Endothelial cell of umbilical vein (primary cell): ENCODE measurements around the gene LOXHD1. TPM values are rescaled to one million over a fixed set of nuclear protein-coding genes. Genes with fewer than 3 reads are reported as not detected.

Source experiments
- BruUV-seq: library from RNA; stranded (reverse); fragments of 400-500 nt; replicated peaks from 2 replicates; lab custom pipeline; 2021; lab: Mats Ljungman, UMichigan
- CTCF ChIA-PET: fragments of 300-600, 350-600 bp; sonication (Branson Sonifier 250); formaldehyde crosslinking; loops from one replicate; lab custom pipeline; 2021; ENCODE audit warnings: antibody characterized with exemption, inconsistent platforms; lab: Charles Lee
- POLR2A ChIA-PET: fragments of 300-600, 350-600 bp; sonication (Branson Sonifier 250); formaldehyde crosslinking; loops from one replicate; lab custom pipeline; 2021; ENCODE audit warnings: antibody characterized with exemption, inconsistent platforms; lab: Charles Lee
- DNase-seq: peaks from one replicate; pipeline ENCODE4 v3.0.0-alpha.2; 2011; ENCODE audit warnings: low read depth, low spot score
- FAIRE-seq: peaks from 2 replicates; lab custom pipeline; 2011; peaks lifted over from hg19 to GRCh38; lab: Jason Lieb, UNC
- H2AFZ ChIP-seq: 2 replicates; pipeline ENCODE4 v1.6.0; 2012; ENCODE audit warnings: low read depth, low read length, control low read depth, inconsistent platforms
- H3K27ac ChIP-seq: 2 replicates; pipeline ENCODE4 v1.5.1; 2011; ENCODE audit warnings: low read depth, mild to moderate bottlenecking, control low read depth, low read length, moderate library complexity; ENCODE audit not compliant: insufficient read depth
- H3K27me3 ChIP-seq, 2 experiments: 2 replicates each; pipeline versions ENCODE4 v1.6.0 to v1.6.1; 2011; ENCODE audit warnings: low read length in 2 of 2, mixed read lengths in 1 of 2; ENCODE audit not compliant: control insufficient read depth in 2 of 2, insufficient read depth in 2 of 2
- H3K36me3 ChIP-seq, 2 experiments: 2 replicates in 1 of 2; 3 replicates in 1 of 2; pipeline ENCODE4 v1.5.1; 2011; ENCODE audit warnings: low read length in 2 of 2, mild to moderate bottlenecking in 1 of 2, moderate library complexity in 1 of 2; ENCODE audit not compliant: control insufficient read depth in 2 of 2, insufficient read depth in 2 of 2; ENCODE audit errors: extremely low read depth in 1 of 2
- H3K4me1 ChIP-seq: 3 replicates; pipeline ENCODE4 v1.5.1; 2011; ENCODE audit warnings: mild to moderate bottlenecking, low read length; ENCODE audit not compliant: control insufficient read depth, insufficient read depth; ENCODE audit errors: extremely low read depth
- H3K4me2 ChIP-seq: 2 replicates; pipeline ENCODE4 v1.6.1; 2011; ENCODE audit warnings: low read length, control low read depth, mixed read lengths; ENCODE audit not compliant: insufficient read depth
- H3K4me3 ChIP-seq, 3 experiments: fragments of 200-600 bp in 1 of 3; sonication (generic), shearing (Covaris generic) in 1 of 3; replicated peaks in 1 of 3; 2 replicates each; pipeline ENCODE4 v1.5.1; 2011 to 2016; ENCODE audit warnings: control low read depth in 3 of 3, low read length in 3 of 3, mild to moderate bottlenecking in 2 of 3, inconsistent platforms in 1 of 3, low read depth in 1 of 3, moderate library complexity in 1 of 3; ENCODE audit not compliant: insufficient read depth in 1 of 3
- H3K79me2 ChIP-seq: 2 replicates; pipeline ENCODE4 v1.6.0; 2012; ENCODE audit warnings: low read length, inconsistent platforms; ENCODE audit not compliant: control insufficient read depth, insufficient read depth
- H3K9ac ChIP-seq: replicated peaks from 2 replicates; pipeline ENCODE3; 2011; ENCODE audit warnings: low read length, control low read depth; ENCODE audit not compliant: insufficient read depth; ENCODE audit errors: extremely low read depth
- H3K9me1 ChIP-seq: replicated peaks from 3 replicates; pipeline ENCODE4 v1.6.0; 2011; ENCODE audit warnings: mild to moderate bottlenecking, low read length; ENCODE audit not compliant: control insufficient read depth, insufficient read depth; ENCODE audit errors: extremely low read depth
- H3K9me3 ChIP-seq: replicated peaks from 2 replicates; pipeline ENCODE4 v1.5.1; 2012; ENCODE audit warnings: low read length, inconsistent platforms; ENCODE audit not compliant: control insufficient read depth, insufficient read depth
- H4K20me1 ChIP-seq: replicated peaks from 2 replicates; pipeline ENCODE3; 2011; ENCODE audit warnings: mild to moderate bottlenecking, low read length; ENCODE audit not compliant: control insufficient read depth, insufficient read depth; ENCODE audit errors: extremely low read depth
- CTCF ChIP-seq, 2 donors: IDR thresholded peaks; 1 replicate in 1 of 2; 2 replicates in 1 of 2; pipeline ENCODE4 v1.5.1; 2011; ENCODE audit warnings: low read length in 2 of 2, mild to moderate bottlenecking in 2 of 2, moderate library complexity in 2 of 2, control low read depth in 1 of 2, inconsistent platforms in 1 of 2, low read depth in 1 of 2; ENCODE audit not compliant: insufficient read depth in 1 of 2; ENCODE audit errors: extremely low read depth in 1 of 2
- EZH2 ChIP-seq: IDR thresholded peaks from 2 replicates; pipeline ENCODE4 v1.6.1; 2012; ENCODE audit warnings: borderline replicate concordance, low read depth, mild to moderate bottlenecking, moderate library complexity, low read length, inconsistent platforms; ENCODE audit not compliant: severe bottlenecking
- FOS ChIP-seq: IDR thresholded peaks from 2 replicates; pipeline ENCODE4 v1.6.1; 2011; ENCODE audit warnings: mild to moderate bottlenecking, low read length, moderate library complexity, borderline replicate concordance; ENCODE audit not compliant: insufficient read depth
- GATA2 ChIP-seq: IDR thresholded peaks from 2 replicates; pipeline ENCODE4 v1.7.0; 2011; ENCODE audit warnings: low read depth, mild to moderate bottlenecking, moderate library complexity, mixed read lengths, low read length; ENCODE audit not compliant: insufficient read length, insufficient read depth
- JUN ChIP-seq: IDR thresholded peaks from 2 replicates; pipeline ENCODE4 v1.6.1; 2011; ENCODE audit warnings: borderline replicate concordance, low read depth; ENCODE audit not compliant: insufficient read length, insufficient read depth
- MAX ChIP-seq: IDR thresholded peaks from 2 replicates; pipeline ENCODE4 v1.6.1; 2011; ENCODE audit not compliant: insufficient read depth, insufficient read length
- MYC ChIP-seq: IDR thresholded peaks from one replicate; pipeline ENCODE4 v1.6.1; 2011; ENCODE audit warnings: mild to moderate bottlenecking, low read depth, low read length
- POLR2A ChIP-seq: IDR thresholded peaks from 2 replicates; pipeline ENCODE4 v1.6.1; 2012; ENCODE audit warnings: low read depth, mild to moderate bottlenecking, control low read depth, low read length
- POLR2AphosphoS5 ChIP-seq: IDR thresholded peaks from 2 replicates; pipeline ENCODE4 v1.6.1; 2012; ENCODE audit warnings: low read depth, mild to moderate bottlenecking, control low read depth, low read length, moderate library complexity; ENCODE audit not compliant: insufficient read depth
- dilution Hi-C: fragments of 300-500 bp; cut with MboI; formaldehyde crosslinking; loops from one replicate; pipeline ENCODE4 v1.15.0; 2019; ENCODE audit warnings: low sequenced_read_pairs; ENCODE audit not compliant: extremely low pct_ligation_motif_present
- intact Hi-C: fragments of 100-400 bp; cut with micrococcal nuclease; formaldehyde crosslinking; loops from one replicate; pipeline ENCODE4 v1.10.0; 2022
- polyA plus RNA-seq, 4 experiments: library from polyadenylated mRNA; depleted of rRNA in 3 of 4; stranded (reverse) in 3 of 4; unstranded in 1 of 4; fragments of >200 nt; gene quantifications; 2 replicates each; pipeline versions ENCODE4 v1.2.1 to v1.2.3, GENCODE V29; 2011 to 2012; ENCODE audit warnings: missing spikeins in 1 of 4
- total RNA-seq: library from RNA; stranded (reverse); gene quantifications from 2 replicates; pipeline ENCODE4 v1.2.3, GENCODE V29; 2021

LOXHD1 gene
- total and polyA plus RNA-seq, 2 donors (not counting 3 experiments of a cell fraction or from before 2014, with no cell fraction given): not detected

GRCh38 chr18:46565256-46565655 lies 91.8 kb downstream of the LOXHD1 start:
- TF ChIP-seq POLR2AphosphoS5 (no peak), CTCF (IDR thresholded peaks at IDR 0.05; ENCODE audit: extremely low read depth in 1 of 2, insufficient read depth in 1 of 2, low read depth in 1 of 2, low read length in 2 of 2) (no peak), MAX (no peak), JUN (no peak), FOS (no peak), MYC (no peak), EZH2 (no peak), POLR2A (no peak), GATA2 (no peak)
- no peaks in the 10 kb centered on the region for H3K79me2 ChIP-seq
- intact Hi-C loops: no loop called here

More at GRCh38 chr18:46565256-46565655, 91.8 kb downstream of the LOXHD1 start:
- no peak overlapping the region for H3K27ac ChIP-seq
- no peaks in the 10 kb centered on the region for H3K27me3 ChIP-seq
- FAIRE-seq: no peak
- H3K4me2 ChIP-seq: no peak overlapping the region
- H3K4me3 ChIP-seq: no peak overlapping the region
- H3K4me1 ChIP-seq: no peaks in the 10 kb centered on the region
- no peaks in the 10 kb centered on the region for H3K9me3 ChIP-seq
- no peak for DNase-seq
- no TSS peak for BruUV-seq
- no peak overlapping the region for H3K9ac ChIP-seq
- no peaks in the 10 kb centered on the region for H3K9me1 ChIP-seq
- no peak overlapping the region for H2AFZ ChIP-seq
- ChIA-PET CTCF (no interaction called here), POLR2A (no interaction called here)
- dilution Hi-C loops: no loop called here
- H4K20me1 ChIP-seq: no peaks in the 10 kb centered on the region
- H3K36me3 ChIP-seq: no peaks in the 10 kb centered on the region
